GDM1 (cell line): ENCODE measurements around the gene KIAA1191.

Source experiments
- DNase-seq: peaks from one replicate; lab custom pipeline; 2025; lab: John Stamatoyannopoulos, UW

Gene KIAA1191

DNA sequence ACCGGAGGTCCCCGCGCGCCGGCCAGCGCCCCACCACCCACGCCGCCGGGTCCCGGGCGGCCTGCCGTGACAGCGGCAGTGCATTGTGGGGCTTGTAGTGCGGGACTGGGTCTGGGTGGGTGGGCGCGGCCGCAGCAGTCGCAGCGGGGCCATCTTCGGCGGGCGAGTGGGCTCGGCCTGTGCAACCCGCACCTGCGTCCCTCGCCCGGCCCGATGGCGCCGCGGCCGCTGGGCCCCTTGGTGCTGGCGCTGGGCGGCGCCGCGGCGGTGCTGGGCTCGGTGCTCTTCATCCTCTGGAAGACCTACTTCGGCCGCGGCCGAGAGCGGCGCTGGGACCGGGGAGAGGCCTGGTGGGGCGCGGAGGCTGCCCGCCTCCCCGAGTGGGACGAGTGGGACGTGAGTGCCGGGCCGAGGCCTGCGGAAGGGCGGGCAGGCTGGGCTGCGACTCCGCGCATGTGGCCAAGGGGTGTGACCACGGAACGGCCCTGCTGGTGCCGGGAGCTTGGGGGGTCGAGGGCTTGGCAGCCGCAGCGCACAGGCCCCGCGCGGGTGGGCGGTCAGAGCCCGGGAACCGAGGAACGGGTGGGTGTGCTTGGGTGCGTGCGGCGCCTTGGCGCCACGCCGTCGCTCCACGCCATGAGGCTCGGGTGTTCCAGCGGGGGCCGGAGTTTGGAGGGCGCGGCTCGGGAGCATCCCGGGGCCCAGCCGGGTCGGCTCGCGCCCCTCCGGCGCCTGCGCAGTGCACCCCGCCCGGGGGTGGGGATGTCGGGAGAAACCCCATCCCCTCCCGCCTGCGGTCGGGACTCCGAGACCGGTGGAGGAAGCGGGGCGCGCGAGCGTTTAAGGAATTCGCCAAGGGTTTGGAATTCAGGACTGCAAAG, 4.0 kb upstream of the KIAA1191 start, which contains the start of gene ARL10:
Gene ARL10, plus strand, starts transcription at position 137 of the 881 bp plus-strand sequence. Its CDS starts 77 bp downstream, at position 214.
- no peak for DNase-seq

DNA sequence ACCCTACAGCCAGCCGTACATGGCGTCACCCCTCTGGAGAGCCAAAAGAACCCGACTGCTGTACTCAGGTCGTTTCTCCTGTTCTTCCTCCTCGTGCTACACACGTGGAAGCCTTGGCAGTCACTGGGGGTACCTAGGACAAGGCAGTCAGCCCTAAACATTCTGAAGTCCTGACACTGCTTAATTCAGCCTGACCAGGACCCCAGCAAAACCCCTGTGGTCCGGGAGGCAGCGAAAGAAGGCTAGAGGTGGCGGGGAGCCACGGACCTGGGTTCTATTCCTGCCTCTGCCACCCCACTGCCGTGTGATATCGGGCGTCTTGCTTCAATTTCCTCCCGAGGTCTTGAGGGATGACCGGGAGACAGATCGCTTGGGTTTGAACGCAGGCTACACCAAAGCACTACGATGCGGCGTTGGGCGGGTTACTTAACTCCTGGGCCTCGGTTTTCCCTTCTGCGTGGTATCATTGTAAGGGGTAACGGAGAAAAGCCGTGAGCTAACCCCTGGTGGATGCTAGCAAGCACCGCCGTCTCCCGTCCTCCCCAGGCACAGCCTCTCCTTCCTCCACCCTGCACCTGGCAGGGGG, 3.3 kb upstream of the KIAA1191 start:
- DNase-seq, result no peak

DNA sequence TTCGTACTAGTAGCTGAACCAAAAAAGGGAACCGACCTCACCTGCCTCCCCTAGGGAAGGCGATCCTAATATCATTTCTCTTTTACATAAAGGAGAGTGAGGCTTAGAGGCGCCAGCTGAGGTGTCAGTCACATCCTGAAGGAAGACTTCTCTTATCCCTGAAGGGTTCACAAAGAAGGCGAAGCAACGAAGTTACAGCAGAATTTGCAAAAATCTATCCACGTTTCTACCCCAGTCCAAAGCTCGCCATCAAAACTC, 598 bp upstream of the KIAA1191 start:
- no peak for DNase-seq

DNA sequence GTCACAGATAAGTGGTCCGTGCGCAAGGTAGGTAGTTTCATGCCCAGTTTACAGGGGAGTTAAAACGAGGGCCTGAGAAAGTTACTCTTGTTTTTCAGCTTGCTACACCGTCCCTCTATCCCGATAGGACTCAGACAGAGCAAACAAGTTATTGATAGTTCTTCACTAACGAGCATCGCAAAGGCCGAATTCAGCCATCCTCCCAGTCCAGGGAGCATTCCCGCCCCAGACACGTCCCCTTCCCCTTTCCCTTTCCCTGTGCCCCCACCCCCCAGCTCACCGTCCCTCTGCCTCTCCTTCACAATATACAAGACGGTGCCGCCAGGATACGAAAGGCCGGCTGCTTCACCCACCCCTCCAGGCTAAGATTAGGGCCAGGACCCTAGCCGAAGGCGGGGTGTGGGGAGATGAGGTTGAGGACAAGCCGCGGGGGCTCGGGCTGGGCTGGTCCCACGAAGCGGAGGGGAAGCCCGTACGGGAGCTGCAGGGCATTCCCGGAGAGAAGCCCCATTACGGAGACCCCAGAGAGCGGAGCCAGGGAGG, 599 bp downstream of the KIAA1191 start:
- DNase-seq, result no peak

DNA sequence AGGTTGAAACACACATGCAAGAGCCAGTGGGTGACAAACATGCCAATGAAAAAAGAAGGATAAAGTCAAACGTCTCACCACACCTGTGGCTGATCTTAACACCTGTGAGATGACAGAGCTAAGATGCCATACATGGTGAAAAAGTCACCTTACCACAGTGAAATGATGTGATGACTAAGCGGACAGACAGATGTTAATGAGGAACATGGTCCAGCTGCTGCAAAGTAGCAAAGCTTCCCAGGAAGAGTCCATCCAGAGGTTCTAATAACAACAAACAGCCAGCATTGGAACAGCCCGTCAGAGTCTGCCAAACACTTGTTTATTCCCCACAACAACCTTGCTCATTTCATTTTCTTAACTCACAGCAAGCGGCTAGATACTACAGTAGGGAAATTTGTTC, 1.9 kb downstream of the KIAA1191 start:
- no peak for DNase-seq

DNA sequence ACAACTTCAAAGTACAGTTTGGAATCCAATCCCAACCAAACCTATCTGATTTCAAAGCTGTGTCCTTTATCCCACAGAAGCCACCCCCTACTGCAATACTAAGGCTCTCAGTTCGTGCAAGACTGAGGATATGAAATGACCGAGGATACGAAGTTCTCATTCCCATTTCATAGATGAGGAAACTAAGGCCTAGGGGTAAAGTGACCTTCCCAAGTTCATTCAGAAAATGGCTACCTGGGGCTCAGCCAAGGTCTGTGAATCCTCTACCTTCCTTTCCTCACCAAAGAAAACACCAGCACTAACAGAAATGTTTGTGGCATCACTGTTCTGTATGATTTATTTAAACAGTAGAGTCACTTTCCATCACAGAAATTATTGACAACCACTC, 5.4 kb downstream of the KIAA1191 start:
- no peak for DNase-seq

DNA sequence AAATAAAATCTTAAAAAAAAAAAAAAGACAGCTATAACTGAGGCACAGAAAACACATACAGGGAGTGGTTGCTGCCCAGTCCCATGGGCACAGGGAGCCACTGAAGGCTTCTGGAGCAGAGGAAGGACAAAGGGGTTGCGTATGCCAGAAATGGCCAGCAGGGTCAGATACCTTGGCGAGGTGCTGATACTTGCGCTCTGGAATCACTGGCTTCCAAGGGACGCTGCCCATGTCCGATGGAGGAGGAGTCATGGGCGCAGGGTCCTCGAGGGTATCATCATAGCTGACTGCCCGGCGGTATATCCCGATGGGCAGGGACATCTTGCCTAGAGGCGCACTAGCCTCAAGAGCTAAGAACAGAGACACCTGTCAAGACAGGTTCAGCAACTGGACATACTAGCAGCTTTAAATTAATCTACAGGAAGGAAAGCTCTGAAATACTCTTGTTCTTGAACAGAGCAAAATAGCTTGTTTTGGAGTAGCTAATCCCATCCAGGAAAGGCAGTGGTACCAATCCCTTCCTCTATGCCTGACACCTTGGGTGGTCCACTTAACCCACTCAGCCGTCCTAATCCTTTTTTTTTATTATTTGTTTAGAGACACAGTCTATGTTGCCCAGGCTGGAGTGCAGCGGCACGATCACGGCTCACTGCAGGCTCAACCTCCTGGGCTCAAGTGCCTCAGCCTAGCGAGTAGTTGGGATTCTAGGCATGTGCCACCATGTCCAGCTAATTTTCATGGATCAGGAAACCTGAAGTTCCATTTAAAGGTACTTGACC, 6.0 kb downstream of the KIAA1191 start:
- no peak for DNase-seq

DNA sequence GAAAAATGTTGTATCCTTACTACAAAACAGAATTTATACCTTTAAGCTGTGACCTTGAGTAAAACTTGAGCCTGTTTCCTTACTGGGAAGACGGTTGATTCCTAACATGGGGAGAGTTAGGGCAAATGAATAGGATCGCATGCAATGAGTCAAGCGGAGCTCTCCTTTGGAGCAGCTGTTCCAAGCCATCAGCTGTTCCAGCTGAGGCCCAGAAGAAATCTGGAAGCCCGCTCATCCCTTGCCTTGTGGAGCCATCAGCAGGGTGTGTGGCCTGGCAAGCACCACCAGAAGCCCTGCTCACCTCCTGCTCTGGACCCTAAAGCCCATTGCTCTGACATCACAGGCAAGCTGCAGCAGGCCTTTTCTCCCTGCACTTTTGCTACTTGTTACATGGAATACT, 8.0 kb downstream of the KIAA1191 start:
- no peak for DNase-seq

DNA sequence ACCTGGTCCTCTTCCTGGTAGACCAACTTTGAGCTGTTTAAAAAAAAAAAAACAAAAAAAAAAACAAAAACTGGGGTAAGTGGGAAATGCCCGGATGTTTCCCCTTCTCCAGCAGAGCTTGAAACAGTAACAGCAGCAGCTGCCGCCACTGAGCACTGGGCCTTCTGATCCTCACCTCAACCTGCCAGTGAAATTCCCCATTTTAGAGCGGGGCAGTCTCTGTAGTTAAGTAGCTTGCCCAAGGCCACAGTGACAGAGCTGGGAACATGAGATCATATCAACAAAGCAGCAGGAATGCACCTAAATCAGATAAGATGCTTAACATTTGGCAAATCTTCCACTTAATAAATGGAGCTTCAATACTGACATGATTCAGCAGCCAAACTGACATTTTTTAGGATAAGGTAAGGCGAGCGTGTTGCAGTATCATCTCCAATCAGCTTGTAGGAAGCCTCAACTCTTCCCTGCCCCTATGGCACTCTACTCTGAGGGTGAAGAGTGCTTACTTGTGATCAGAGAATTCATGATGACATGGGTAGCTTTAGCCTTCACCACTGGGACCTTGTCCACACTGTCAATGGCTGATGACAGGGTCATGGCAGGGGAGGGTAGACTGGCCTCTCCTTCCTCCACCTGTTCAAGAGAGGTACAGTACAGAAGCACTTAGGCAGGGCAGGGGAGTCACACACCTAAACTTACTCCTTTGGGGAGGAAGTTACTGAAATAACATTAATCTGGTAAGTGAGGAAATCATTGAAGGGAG, 9.3 kb downstream of the KIAA1191 start:
- DNase-seq, result no peak

DNA sequence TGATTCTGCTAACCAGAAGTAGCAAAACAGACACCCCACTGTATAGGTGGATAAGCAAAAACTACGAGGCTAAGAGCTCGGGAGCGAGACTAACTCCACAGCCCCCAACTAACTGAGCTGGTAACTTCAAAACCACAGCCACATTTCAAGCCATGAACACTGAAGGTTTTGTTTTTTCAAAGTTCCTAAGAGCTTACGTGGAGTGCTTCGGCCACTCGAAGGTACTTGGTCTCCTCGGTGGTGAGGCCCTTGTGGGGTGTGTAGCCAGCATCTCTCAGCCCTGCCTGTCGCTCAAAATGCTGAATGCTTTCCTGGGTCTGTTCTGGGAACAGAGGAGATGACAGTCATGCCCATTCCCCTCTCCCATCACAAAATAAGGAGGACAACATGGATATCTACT, 11.1 kb downstream of the KIAA1191 start:
- DNase-seq, result no peak

DNA sequence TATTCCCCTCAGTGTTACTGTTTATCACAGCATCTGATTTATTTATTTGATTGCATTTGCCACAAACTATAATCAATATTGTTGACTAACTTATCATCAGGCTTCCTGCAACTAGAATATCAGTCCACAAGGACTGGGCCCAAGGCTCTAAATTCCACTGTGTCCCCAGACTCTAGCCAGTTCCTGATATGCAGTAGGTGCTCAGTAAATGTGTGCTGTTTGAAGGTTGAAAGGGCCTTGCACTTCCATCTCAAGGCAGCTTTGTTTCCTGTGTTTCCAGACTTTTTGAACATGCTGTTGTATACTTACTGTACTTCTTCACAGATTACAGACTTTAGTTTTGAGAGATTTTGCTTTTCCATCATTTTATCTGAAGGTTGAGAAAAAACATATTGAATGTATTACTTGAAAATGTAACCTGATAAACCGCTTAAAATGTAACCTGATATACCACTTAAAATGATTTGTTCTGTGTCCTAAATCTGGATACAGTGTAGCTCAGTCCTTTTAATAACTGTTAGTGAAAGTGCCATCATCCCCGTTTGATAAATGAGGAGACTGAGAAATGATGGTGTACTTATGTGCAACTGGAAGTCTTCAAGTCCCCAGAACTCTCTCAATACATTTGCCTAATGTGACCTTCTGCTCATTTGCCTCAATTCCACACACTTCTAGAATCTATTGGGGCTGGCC, 18.7 kb downstream of the KIAA1191 start:
- DNase-seq, result no peak

DNA sequence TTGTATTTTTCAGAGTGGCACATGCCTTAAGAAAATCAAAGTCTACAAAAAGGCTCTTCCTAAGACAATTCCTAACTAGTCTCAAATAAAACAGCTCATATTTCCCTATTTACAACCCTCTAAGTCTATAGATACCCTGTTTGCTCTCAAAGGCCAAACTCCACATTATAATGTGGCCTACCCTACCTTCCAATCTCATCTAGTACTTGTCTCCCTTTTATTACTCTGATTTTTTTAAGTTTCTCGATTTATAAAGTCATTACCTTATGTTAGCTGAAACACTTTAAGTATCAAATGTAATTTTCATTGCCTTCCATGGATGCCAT, 19.4 kb downstream of the KIAA1191 start:
- DNase-seq, result no peak

DNA sequence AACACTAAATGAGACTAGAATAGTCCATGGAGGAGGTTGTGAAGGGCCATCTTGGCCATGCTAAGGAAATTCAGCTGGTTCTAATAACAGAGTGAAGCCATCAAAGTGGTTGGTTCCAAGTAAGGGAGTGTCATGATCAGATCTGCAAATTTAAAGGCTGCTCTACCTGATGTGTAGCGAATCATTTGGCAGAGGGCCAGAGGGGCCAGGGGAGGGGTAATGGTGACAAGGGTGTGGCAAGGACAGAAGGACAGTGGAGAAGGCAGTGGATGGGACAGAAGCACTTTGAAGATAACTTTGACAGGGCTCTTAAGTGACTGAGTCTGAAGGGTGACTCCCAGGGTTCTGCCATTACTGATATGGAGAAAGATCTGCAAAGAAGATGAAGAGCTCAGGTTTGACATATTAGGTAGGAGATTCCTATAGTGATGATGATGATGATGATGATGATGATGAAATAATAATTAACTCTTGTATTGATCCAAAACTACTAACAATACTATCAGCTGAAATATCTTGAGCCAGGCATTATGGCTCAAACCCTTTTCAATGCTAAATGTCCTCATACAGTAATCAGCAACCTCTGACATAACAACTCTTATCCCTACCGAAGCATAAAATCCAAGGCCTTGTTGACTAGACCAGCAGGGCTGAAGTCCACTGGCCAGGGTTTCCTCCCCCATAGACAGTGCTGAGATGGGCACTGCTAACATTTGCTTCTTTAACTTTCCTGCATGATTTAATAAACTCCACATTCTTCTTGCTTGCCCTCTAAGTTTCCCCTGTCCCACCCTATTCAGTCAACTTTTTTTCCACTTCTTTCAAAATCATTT, 20.0 kb downstream of the KIAA1191 start:
- DNase-seq, result no peak

DNA sequence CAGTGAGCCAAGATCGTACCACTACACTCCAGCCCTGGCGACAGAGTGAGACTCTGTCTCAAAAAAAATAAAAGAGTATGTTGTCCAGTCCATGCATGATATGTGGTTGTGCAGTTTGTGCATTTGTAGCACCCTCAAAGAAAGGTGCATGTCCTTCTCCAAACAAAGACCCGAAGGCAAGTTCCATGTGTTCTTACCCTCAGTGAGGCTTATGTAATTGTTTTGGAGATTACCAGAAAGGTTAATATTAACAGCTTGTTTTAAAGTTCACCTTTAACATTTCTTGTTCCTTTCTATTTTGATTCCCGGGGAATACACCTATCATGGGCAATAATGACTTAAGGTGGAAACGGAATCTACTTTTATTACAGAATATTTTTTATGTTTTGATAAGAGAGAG, 22.3 kb downstream of the KIAA1191 start:
- no peak for DNase-seq

DNA sequence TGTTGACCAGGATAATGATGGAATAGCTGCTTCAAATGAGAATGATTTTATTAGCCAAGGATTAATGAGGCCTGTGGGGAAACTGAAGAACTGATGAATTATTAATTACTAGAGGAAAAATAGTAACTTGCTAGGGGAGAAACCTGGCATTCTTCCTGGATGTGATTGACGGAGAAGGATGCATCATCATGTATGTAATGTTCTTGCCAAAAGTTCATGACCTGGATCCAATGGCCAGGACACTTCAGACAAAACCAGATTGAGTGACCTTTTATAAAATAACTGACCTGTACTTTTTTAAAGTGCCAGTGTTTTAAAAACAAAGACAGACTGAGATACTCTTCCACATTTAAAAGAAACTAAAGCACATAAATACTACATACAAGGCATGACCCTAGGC, 23.7 kb downstream of the KIAA1191 start:
- no peak for DNase-seq

DNA sequence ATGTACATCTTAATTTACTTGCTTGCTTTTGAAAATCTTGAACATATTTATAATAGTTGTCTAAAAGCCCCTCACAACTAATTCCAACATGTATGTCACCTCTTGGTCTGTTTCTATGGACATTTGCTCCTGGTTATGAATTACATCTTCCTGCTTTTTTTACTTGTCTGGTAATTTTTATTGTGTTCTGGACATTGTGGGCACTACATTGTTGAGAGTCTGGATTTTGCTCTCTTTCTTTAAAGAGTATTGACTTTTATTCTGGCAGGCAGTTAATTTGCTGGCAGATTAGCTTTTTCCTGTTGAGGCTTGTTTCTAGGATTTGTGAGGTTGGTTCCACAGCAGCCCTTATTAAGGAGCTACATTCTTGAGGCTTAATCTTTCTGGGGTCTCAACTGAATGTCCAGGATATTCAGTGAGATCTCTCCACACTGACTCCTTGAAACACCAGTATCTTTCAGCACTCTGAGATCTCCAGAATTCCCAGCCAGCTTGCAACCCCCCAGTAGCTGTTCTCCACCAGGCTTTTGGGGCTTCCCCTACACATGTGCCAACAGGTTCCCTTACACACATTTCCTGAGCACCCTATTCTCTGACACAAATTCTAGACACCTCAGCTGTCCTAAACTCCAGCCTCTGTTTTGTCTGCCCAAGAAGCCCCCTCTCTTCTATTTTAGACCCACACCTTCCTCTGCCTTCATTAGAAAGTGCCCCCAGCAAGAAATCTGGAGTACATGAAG, 27.4 kb downstream of the KIAA1191 start:
- DNase-seq, result no peak

DNA sequence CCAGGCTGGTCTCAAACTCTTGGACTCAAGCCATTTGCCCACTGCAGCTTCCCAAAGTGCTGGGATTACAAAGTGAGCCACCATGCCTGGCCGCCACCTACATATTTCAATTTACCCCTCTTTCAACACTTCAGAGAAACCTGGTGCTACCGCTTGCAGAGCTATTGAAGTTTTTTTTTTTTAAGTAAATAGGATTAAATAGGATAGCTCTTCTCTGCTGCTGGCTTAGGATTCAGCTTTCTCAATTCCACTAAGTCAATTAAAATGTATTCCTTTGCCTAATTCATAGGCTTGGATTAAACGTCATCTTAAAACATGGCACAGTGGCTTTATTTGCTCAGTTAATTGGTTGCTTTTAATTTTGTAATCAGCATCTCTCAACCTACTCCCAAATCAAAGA, 41.0 kb downstream of the KIAA1191 start:
- DNase-seq, result no peak

DNA sequence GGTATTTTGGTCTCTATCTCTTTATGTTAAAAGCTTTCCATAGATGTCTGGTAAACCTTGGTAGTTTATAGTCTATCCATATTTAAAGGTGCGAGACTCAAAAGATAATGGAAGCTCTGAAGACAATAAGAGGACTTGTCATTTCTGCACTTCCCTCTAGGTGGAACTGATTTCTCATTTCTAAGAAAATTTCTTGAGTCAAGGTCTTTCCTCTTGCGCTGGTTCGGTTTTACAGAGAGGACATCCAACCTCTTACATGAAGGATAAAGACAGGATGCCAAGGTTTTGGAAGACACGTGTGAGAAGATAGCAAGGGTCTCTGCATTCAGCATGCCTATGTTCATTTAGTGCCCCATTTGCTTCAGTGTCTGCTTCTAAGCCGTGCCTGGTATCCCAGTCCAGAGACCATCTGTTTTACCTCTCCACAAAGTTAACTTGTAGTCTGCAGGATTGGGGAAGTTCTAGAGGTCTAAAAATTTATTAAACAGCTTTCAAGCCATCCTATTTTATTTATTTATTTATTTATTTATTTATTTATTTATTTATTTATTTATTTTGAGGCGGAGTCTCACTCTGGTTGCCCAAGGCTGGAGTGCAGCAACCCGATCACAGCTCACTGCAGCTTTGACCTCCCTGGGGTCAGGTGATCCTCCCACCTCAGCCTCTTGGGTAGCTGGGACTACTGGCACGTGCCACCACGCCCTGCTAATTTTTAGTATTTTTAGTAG, 41.6 kb downstream of the KIAA1191 start:
- DNase-seq, result no peak
